HG02759 (cell line): ENCODE measurements around the gene RBM15B.

Experiments
- ATAC-seq: cut with Tn5 transposase; IDR thresholded peaks from one replicate; pipeline ENCODE4 v1.9.1; 2021; ENCODE audit warnings: mild to moderate bottlenecking, moderate library complexity; ENCODE audit not compliant: unreplicated experiment

RBM15B gene

GRCh38 chr3:51391566-51392354 is 675 bp downstream of the RBM15B start:
- peak; percentile 17 for ATAC-seq

DNA sequence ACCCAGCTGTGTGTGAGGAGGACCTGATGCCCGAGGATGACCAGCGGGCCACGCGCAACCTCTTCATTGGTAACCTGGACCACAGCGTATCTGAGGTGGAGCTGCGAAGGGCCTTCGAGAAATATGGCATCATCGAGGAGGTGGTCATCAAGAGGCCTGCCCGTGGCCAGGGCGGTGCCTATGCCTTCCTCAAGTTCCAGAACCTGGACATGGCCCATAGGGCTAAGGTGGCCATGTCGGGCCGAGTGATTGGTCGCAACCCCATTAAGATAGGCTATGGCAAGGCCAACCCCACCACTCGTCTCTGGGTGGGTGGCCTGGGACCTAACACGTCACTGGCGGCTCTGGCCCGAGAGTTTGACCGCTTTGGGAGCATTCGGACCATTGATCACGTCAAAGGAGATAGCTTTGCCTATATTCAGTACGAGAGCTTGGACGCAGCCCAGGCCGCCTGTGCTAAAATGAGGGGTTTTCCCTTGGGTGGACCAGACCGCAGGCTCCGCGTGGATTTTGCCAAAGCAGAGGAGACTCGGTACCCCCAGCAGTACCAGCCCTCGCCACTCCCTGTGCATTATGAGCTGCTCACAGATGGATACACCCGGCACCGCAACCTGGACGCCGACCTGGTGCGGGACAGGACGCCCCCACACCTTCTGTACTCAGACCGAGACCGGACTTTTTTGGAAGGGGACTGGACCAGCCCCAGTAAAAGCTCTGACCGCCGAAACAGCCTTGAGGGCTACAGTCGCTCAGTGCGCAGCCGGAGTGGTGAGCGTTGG is 1.5 kb downstream of the RBM15B start:
- ATAC-seq, result no peak

GRCh38 chr3:51393134-51393495 is 2.0 kb downstream of the RBM15B start:
- no peak for ATAC-seq

GRCh38 chr3:51393564-51393963 is 2.5 kb downstream of the RBM15B start:
- ATAC-seq, result no peak

GRCh38 chr3:51394541-51394940 is 3.5 kb downstream of the RBM15B start:
- ATAC-seq, result no peak

DNA sequence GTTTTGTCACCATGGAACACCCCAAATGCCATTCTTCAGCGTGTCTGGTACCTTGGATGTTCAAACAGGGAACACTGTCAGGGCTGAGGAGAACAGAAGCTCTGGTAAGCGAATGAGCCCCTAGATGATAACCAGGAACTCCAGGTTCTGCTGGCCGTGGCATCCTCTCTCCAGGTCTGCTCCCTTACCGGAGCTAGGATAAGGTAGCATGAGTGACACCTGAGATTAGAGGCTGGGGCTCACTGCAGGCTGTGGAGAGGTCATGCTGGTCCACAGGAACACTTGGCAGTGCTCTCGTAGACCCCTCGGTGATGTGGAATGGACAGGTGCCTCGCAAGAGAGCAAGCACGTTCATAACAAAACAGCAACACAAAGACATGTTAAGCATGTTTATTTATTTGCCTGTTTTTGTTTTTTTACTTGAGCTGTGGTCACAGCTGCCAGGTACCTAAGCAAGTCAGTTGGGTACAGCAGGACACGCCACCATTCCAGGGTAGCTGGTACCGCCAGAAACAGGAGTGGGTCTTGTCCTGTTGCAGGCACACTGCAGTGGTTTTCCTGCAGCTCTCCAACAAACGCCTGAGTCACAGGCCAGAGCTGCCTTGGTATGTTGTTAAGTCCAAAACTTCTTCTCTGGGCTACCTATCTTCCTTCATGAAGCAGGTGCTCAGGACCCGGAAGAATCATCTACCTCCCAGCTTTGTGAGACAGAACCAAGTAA is 4.6 kb downstream of the RBM15B start:
- ATAC-seq, result no peak

- no peak for ATAC-seq
Observed at GRCh38 chr3:51396401-51396800, 5.3 kb downstream of the RBM15B start.

GRCh38 chr3:51397392-51397791 is 6.3 kb downstream of the RBM15B start:
- ATAC-seq, result no peak

DNA sequence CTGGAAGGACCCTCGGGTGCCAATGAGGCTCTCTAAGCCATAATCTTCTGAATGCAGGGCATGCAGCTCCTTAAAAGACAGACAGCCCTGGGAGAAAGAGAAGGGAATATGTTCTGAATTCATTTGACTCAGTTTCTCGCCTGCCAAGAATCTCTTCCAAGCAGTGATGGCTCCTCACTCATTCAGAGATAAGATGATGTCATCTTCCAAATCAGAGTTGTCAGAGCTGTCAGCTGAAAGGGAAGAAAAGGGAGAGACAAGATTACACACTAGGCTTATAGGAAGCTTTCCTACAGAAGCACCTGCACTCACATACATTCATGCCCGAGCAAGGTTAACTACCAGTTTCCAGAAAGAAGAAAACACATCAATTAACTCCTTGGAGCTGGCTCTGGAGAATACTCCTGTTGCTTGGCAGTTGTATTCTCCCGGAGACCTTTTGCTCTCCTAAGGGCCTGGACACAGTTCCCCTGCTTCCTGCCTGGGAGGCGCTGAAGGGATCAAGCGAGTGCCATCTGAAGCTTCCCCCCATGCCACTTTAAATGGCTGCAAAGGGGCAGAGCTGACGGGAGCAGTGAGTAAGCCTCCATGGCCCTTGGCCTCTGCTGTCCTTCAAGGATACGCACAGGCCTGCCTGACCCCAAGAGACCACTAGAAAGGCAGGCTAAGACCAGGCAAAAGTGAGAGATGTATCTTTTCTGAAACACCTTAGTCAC is 7.7 kb downstream of the RBM15B start:
- no peak for ATAC-seq

GRCh38 chr3:51400166-51400565 is 9.1 kb downstream of the RBM15B start:
- ATAC-seq, result no peak

- ATAC-seq, result no peak
Observed at GRCh38 chr3:51401735-51402134, 10.7 kb downstream of the RBM15B start.

DNA sequence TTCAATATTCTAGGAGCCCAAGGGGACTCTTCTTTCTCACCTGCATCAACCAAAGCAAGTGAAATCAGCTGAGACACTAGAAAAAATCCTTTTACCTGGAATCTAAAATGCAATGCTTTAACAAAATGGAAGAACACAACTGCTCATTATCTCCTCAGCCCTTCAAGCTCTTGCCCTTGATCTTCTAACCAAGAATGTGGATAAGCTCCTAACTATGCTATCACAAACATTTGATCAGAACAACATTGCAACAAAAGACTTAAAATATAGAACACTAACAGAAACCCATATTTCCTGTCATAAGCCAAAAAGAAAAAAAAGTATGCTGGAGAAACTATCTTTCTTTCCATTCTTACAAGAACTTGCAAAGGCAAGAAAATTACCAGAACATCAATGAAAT is 12.6 kb downstream of the RBM15B start:
- ATAC-seq, result no peak

- ATAC-seq, result no peak
Observed at GRCh38 chr3:51408021-51408420, 16.9 kb downstream of the RBM15B start.

GRCh38 chr3:51408813-51409212 is 17.7 kb downstream of the RBM15B start:
- no peak for ATAC-seq

DNA sequence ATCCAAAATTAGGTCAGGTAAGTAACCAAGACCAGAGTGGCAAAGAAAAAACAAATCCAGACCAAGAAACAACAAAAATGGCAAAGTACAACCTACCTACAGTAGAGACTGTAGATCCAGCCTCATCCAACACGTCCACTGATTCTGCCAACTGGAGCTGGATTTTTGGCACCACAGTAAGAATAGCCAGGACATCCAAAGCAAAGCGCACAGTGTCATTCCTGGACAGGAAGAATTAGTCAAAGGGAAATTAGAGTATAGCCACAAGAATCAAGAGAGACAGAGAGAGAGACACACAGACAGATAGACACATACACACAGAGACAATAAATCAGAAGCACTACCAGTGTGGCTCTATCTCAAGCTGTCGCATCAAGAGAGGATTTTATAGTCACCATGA is 31.1 kb downstream of the RBM15B start:
- no peak for ATAC-seq

GRCh38 chr3:51426921-51427320 is 35.8 kb downstream of the RBM15B start:
- ATAC-seq, result no peak

GRCh38 chr3:51429138-51429537 is 38.1 kb downstream of the RBM15B start:
- no peak for ATAC-seq

DNA sequence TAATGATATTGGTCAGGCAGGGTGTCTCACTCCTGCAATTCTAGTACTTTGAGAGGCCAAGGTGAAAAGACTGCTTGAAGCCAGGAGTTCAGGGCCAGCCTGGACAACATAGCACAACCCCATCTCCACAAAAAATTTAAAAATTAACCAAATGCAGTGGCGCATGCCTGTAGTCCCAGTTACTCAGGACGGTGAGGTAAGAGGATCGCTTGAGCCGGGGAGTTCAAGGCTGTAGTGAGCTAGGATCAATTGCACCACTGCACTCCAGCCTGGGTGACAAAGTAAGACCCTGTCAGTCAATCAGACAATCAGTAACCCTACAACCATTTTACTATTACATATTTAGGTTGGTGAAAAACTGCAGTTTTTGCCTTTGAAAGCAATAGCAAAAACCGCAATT is 43.0 kb downstream of the RBM15B start:
- ATAC-seq, result no peak

- ATAC-seq, result peak; percentile 47
Observed at GRCh38 chr3:51434746-51435327, 43.8 kb downstream of the RBM15B start.

DNA sequence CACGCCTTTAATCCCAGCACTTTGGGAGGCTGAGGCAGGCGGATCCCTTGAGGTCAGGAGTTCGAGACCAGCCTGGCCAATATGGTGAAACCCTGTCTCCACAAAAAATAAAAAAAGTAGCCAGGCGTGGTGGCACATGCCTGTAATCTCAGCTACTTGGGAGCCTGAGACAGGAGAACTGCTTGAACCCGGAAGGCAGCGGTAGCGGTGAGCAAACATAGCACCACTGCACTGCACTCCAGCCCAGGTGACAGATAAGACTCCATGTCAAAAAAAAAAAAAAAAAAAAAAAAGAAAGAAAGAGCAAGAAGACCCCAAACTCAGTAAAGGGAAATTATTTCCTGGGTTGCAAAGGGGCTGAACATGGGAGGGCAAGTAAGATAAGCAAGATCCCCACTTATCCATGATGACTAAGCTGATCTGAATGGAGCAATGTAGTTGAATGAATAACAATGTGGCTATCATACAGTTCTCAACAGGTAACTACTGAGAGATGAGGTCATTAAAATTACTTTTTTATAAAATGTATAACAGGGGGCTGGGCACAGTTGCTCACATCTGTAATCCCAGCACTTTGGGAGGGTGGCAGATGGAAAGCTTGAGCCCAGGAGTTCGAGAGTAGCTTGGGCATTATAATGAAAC is 46.0 kb downstream of the RBM15B start:
- no peak for ATAC-seq
